GM18505 (cell line): ENCODE data around the gene MRPL44.
"Not testable (repeated sequence)": the region's sequence is repeated elsewhere in the genome, so short reads cannot be mapped to it uniquely, and the experiment has no call there.

Experiments used
- ATAC-seq: cut with Tn5 transposase; IDR thresholded peaks from one replicate; pipeline ENCODE4 v1.9.1; 2021; ENCODE audit not compliant: unreplicated experiment
- POLR2A ChIP-seq: IDR thresholded peaks from 4 replicates; pipeline ENCODE4 v1.6.1; 2011; ENCODE audit warnings: borderline replicate concordance; ENCODE audit not compliant: insufficient read depth, insufficient read length; ENCODE audit errors: extremely low read depth

Gene MRPL44

DNA sequence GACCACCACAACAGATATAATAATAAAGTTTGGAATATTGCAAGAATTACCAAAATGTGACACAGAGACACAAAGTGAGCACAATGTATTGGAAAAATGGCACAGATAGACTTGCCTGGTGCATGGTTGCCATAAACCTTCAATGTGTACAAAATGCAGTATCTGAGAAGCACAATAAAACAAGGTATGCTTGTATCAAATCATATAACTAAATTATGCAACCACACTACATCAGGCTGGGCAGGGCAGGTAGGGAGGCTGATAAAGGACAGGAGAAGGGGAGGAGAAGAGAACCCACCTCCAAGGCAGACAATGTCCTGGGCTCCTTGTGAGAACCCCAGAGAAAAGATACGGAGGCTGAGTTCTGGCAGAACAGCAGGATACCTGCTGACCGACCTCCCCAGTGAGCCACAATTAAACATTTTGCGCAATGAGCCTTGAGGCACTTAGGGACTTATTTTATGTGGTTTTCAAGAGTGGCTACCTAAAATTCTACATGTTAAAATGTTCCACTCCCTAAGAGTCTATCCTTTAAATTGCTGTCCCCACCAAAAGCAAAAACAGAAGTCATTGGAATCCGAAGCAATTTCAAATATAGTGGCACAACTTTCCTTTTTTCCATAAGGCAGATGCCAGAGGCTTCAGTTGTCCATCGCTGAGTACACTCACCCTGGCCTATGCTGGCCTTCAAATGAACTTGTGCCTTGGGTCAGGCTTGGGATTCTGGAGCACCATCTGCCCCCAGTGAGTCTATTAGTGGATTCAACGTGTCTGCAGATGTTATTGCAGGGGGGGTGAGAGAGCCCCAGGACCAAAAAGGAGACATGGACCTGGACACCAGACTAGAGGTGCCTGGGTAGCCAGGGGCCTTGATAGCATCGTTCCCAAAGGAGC, 28.9 kb upstream of the MRPL44 start:
- ATAC-seq: no peak
- TF ChIP-seq POLR2A: no peak

GRCh38 chr2:223929571-223930102, 27.6 kb upstream of the MRPL44 start:
- no peak for TF ChIP-seq POLR2A
- no peak for ATAC-seq

DNA sequence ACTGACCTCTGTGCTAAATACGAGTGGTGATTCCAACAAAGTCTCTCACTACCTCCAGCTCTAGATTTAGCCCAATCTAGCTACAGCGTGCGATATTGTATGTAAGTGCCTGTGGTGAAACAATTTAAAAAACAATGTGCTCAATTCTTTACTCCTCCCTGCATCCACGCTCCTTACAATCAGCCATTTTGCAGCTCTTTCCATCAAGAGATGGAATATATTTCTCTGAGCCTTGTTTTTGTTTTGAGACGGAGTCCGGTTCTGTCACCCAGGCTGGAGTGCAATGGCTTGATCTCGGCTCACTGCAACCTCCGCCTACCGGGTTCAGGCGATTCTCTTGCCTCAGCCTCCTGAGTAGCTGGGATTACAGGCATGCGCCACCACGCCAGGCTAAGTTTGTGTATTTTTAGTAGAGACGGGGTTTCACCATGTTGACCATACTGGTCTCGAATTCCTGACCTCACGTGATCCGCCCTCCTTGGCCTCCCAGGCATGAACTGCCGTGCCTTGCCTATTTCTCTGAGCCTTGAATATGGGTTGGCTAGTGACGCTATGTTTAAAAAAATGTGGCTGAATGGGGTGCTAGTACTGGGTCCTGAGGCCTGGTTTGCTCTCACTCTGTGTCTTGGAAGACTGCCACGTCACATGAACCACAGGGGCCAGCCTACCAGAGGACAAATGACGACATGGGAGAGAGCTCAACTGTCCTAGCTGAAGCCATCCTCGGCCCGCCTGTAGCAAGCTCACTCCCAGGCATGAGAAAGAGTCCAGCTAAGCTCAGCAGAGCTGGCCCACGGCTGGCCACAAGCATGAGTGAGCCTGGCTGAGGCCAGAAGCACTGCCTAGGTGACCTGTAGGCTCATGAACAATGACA, 26.9 kb upstream of the MRPL44 start:
- no peak for TF ChIP-seq POLR2A
- no peak for ATAC-seq

GRCh38 chr2:223932816-223933800, 24.2 kb upstream of the MRPL44 start:
- no peak for ATAC-seq
- no peak for TF ChIP-seq POLR2A

- ATAC-seq: no peak
- no peak for TF ChIP-seq POLR2A
These were observed 22.4 kb upstream of the MRPL44 start for GRCh38 chr2:223934870-223935269.

- TF ChIP-seq POLR2A: no peak
- no peak for ATAC-seq
These were observed 21.7 kb upstream of the MRPL44 start for GRCh38 chr2:223935459-223936125.

- ATAC-seq: no peak
These were observed 20.4 kb upstream of the MRPL44 start for GRCh38 chr2:223936862-223937326.

GRCh38 chr2:223937535-223937934, 19.7 kb upstream of the MRPL44 start:
- ATAC-seq: no peak
- TF ChIP-seq POLR2A: no peak

More at GRCh38 chr2:223936862-223937326, 20.4 kb upstream of the MRPL44 start:
- no peak for TF ChIP-seq POLR2A

GRCh38 chr2:223939438-223939837, 17.8 kb upstream of the MRPL44 start:
- not testable (repeated sequence) for ATAC-seq

- TF ChIP-seq POLR2A: no peak
- ATAC-seq: peak; percentile 45
These were observed 15.5 kb upstream of the MRPL44 start for GRCh38 chr2:223941579-223942277.

DNA sequence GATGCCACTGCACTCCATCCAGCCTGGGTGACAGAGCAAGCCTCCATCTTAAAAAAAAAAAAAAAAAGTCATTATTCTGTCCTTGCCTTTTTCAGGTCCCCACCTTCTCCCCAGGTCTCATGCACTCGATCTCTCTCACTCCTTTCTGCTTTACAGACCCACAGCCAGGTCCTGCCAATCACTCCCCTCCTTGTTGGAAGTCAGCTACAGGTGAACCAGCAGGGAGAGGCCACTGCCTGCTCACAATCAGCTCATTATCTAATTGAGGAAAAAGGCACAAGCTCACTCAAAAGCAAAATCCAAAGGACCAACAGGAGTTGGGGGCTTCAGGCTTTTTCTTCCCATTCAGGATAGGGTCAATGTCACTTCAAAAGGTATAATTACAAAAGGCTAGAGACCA, 14.1 kb upstream of the MRPL44 start:
- no peak for TF ChIP-seq POLR2A
- no peak for ATAC-seq
